ENCODE measurements around the gene SLC35G6.

Gene SLC35G6

DNA sequence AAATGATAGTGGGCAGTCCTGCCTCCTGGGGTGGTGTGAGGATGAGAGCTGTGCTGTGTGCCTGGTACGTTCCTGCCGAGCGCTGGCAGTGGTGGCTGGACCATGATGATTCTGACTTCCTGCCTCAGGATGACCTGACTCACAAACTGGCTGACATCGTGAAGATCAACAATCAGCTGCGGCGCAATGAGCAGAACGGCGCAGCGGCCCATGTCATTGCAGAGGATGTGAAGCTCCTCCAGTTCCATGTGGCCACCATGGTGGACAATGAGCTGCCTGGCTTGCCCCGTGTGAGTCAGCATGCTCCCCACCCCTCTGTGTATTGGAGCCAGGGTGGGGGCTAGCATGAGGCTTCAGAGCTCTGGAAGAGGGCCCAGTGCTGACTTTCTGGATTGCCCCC lies 16.0 kb downstream of the SLC35G6 start:
- Histone ChIP-seq H3K27ac (ENCODE audit: low read depth, low read length) (no peak overlapping the region), H3K9me2 (replicated peaks; ENCODE audit: control insufficient read depth, low read length) (no peaks in the 10 kb centered on the region), H3K4me2 (ENCODE audit: low read length) (no peak overlapping the region), H4K20me1 (ENCODE audit: control insufficient read depth, insufficient read depth, low read depth, low read length) (peaks cover 7% of the 10 kb centered on the region; the same call in 1 of the 2 replicates), H3K36me3 (ENCODE audit: control insufficient read depth, low read length) (peaks cover 87% of the 10 kb centered on the region), H3K27me3 (ENCODE audit: control insufficient read depth, low read length) (no peaks in the 10 kb centered on the region), H3K4me3 (ENCODE audit: low read length) (no peak overlapping the region), H3K4me1 (ENCODE audit: control insufficient read depth, low read length) (no peaks in the 10 kb centered on the region), H3F3A (ENCODE audit: control insufficient read depth, insufficient read depth) (no peaks in the 10 kb centered on the region), H3K79me2 (ENCODE audit: control insufficient read depth, low read length) (peaks cover 39% of the 10 kb centered on the region), H3K9me3 (ENCODE audit: control insufficient read depth, insufficient read depth, low read length) (no peaks in the 10 kb centered on the region)
- TF ChIP-seq, protein P1, sequence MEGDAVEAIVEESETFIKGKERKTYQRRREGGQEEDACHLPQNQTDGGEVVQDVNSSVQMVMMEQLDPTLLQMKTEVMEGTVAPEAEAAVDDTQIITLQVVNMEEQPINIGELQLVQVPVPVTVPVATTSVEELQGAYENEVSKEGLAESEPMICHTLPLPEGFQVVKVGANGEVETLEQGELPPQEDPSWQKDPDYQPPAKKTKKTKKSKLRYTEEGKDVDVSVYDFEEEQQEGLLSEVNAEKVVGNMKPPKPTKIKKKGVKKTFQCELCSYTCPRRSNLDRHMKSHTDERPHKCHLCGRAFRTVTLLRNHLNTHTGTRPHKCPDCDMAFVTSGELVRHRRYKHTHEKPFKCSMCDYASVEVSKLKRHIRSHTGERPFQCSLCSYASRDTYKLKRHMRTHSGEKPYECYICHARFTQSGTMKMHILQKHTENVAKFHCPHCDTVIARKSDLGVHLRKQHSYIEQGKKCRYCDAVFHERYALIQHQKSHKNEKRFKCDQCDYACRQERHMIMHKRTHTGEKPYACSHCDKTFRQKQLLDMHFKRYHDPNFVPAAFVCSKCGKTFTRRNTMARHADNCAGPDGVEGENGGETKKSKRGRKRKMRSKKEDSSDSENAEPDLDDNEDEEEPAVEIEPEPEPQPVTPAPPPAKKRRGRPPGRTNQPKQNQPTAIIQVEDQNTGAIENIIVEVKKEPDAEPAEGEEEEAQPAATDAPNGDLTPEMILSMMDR (IDR thresholded peaks at IDR 0.05; ENCODE audit: low read depth, low read length, poor library complexity, severe bottlenecking), result no peak
- TF ChIP-seq EZH2phosphoT487 (IDR thresholded peaks at IDR 0.05; ENCODE audit: borderline replicate concordance, low read length), result no peak

DNA sequence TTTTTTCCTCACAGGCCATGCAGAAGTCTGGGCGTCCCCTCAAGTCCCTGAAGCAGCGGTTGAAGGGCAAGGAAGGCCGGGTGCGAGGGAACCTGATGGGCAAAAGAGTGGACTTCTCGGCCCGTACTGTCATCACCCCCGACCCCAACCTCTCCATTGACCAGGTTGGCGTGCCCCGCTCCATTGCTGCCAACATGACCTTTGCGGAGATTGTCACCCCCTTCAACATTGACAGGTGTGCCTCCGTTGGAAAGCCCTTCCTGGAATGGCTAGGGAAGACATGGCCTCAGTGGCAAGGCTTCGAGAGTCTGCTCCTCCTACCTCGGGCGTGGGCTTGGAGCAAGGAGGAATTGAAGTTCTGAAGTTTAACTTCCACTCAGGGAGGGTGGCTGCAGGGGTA lies 16.4 kb downstream of the SLC35G6 start:
- Histone ChIP-seq H3K9me3 (ENCODE audit: control insufficient read depth, insufficient read depth, low read length) (no peaks in the 10 kb centered on the region), H3K79me2 (ENCODE audit: control insufficient read depth, low read length) (peaks cover 35% of the 10 kb centered on the region), H3F3A (ENCODE audit: control insufficient read depth, insufficient read depth) (no peaks in the 10 kb centered on the region)

DNA sequence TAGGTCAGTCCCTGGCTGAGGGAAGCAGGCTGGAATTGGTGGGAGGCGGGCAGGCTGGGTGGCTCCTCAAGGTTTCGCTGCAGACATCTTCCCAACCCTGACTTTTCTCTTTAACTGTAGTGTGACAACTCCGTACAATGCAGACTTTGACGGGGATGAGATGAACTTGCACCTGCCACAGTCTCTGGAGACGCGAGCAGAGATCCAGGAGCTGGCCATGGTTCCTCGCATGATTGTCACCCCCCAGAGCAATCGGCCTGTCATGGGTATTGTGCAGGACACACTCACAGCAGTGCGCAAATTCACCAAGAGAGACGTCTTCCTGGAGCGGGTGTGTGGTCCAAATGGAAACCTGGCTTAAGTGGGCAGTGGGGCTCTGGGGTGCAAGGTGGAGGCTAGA lies 17.9 kb downstream of the SLC35G6 start:
- Histone ChIP-seq H3K9me2 (replicated peaks; ENCODE audit: control insufficient read depth, low read length) (no peaks in the 10 kb centered on the region), H4K20me1 (ENCODE audit: control insufficient read depth, insufficient read depth, low read depth, low read length) (peaks cover 3% of the 10 kb centered on the region; the same call in 1 of the 2 replicates)
- TF ChIP-seq EZH2phosphoT487 (IDR thresholded peaks at IDR 0.05; ENCODE audit: borderline replicate concordance, low read length), result no peak
- TF ChIP-seq, protein P1 (IDR thresholded peaks at IDR 0.05; ENCODE audit: low read depth, low read length, poor library complexity, severe bottlenecking), result no peak

More for the DNA sequence above, 16.4 kb downstream of the SLC35G6 start:
- H3K4me2 ChIP-seq (ENCODE audit: low read length), result no peak overlapping the region
- H3K27ac ChIP-seq (ENCODE audit: low read depth, low read length), result no peak overlapping the region
- TF ChIP-seq, protein P1 (IDR thresholded peaks at IDR 0.05; ENCODE audit: low read depth, low read length, poor library complexity, severe bottlenecking), result no peak
- TF ChIP-seq EZH2phosphoT487 (IDR thresholded peaks at IDR 0.05; ENCODE audit: borderline replicate concordance, low read length), result no peak
- peaks cover 89% of the 10 kb centered on the region for H3K36me3 ChIP-seq (ENCODE audit: control insufficient read depth, low read length)
- no peaks in the 10 kb centered on the region for H3K9me2 ChIP-seq (replicated peaks; ENCODE audit: control insufficient read depth, low read length)
- H3K4me1 ChIP-seq (ENCODE audit: control insufficient read depth, low read length), result no peaks in the 10 kb centered on the region
- H3K4me3 ChIP-seq (ENCODE audit: low read length), result no peak overlapping the region
- H4K20me1 ChIP-seq (ENCODE audit: control insufficient read depth, insufficient read depth, low read depth, low read length), result peaks cover 7% of the 10 kb centered on the region; the same call in 1 of the 2 replicates
- H3K27me3 ChIP-seq (ENCODE audit: control insufficient read depth, low read length), result no peaks in the 10 kb centered on the region

More for the DNA sequence above, 17.9 kb downstream of the SLC35G6 start:
- no peaks in the 10 kb centered on the region for H3K4me1 ChIP-seq (ENCODE audit: control insufficient read depth, low read length)
- H3K4me3 ChIP-seq (ENCODE audit: low read length), result no peak overlapping the region
- H3K79me2 ChIP-seq (ENCODE audit: control insufficient read depth, low read length), result peaks cover 20% of the 10 kb centered on the region
- H3K9me3 ChIP-seq (ENCODE audit: control insufficient read depth, insufficient read depth, low read length), result no peaks in the 10 kb centered on the region
- no peak overlapping the region for H3K27ac ChIP-seq (ENCODE audit: low read depth, low read length)
- H3K4me2 ChIP-seq (ENCODE audit: low read length), result no peak overlapping the region
- H3F3A ChIP-seq (ENCODE audit: control insufficient read depth, insufficient read depth), result no peaks in the 10 kb centered on the region
- no peaks in the 10 kb centered on the region for H3K27me3 ChIP-seq (ENCODE audit: control insufficient read depth, low read length)
- H3K36me3 ChIP-seq (ENCODE audit: control insufficient read depth, low read length), result peaks cover 92% of the 10 kb centered on the region
